GM23338 (cell line): ENCODE results near the gene CAMK1. TPM values are rescaled to one million over a fixed set of nuclear protein-coding genes. Genes with fewer than 3 reads are reported as not detected.

Source experiments
- ATAC-seq: fragments of 200-7000 bp; cut with Tn5 transposase; 3 replicates; pipeline ENCODE4 v1.9.1; 2020
- DNase-seq: peaks from one replicate; pipeline ENCODE4 v3.0.0-alpha.2; 2015; ENCODE audit warnings: low spot score
- H2AFZ ChIP-seq: fragments of 200-600 bp; sonication (generic); 2 replicates; pipeline ENCODE4 v1.8.0; 2016; ENCODE audit warnings: antibody characterized with exemption, mild to moderate bottlenecking, moderate library complexity
- H3F3A ChIP-seq: fragments of 200-600 bp; sonication (generic); replicated peaks from 2 replicates; pipeline ENCODE4 v1.8.0; 2017; ENCODE audit warnings: antibody characterized with exemption, mixed run types, low read depth
- H3K27ac ChIP-seq: fragments of 200-600 bp; sonication (generic); 2 replicates; pipeline ENCODE4 v1.6.1; 2016; ENCODE audit warnings: low read depth
- H3K27me3 ChIP-seq: fragments of 200-600 bp; sonication (generic); 2 replicates; pipeline ENCODE4 v1.8.0; 2016; ENCODE audit warnings: mild to moderate bottlenecking, mixed run types, moderate library complexity; ENCODE audit not compliant: insufficient read depth
- H3K36me3 ChIP-seq: fragments of 200-600 bp; sonication (generic); 2 replicates; pipeline ENCODE4 v1.8.0; 2016; ENCODE audit warnings: mild to moderate bottlenecking; ENCODE audit not compliant: insufficient read depth
- H3K4me1 ChIP-seq: fragments of 200-600 bp; sonication (generic); 2 replicates; pipeline ENCODE4 v1.8.0; 2016; ENCODE audit warnings: mild to moderate bottlenecking, moderate library complexity; ENCODE audit not compliant: insufficient read depth
- H3K4me2 ChIP-seq: fragments of 200-600 bp; sonication (generic); 2 replicates; pipeline ENCODE4 v1.7.1; 2017; ENCODE audit warnings: mixed run types
- H3K4me3 ChIP-seq: fragments of 200-600 bp; sonication (generic); 2 replicates; pipeline ENCODE4 v1.6.1; 2016; ENCODE audit warnings: mixed run types
- H3K79me2 ChIP-seq: fragments of 200-600 bp; sonication (generic); replicated peaks from 2 replicates; pipeline ENCODE4 v1.8.0; 2017; ENCODE audit warnings: mild to moderate bottlenecking; ENCODE audit not compliant: insufficient read depth
- H3K9me2 ChIP-seq: fragments of 200-600 bp; sonication (generic); 2 replicates; pipeline ENCODE4 v1.8.0; 2017; ENCODE audit not compliant: insufficient read depth
- H4K20me1 ChIP-seq: fragments of 200-600 bp; sonication (generic); replicated peaks from 2 replicates; pipeline ENCODE4 v1.8.0; 2017; ENCODE audit warnings: mild to moderate bottlenecking; ENCODE audit not compliant: insufficient read depth
- H3K27ac Mint-ChIP-seq: 2 replicates; pipeline ENCODE4 v1.8.0; 2020; ENCODE audit warnings: inconsistent platforms, mild to moderate bottlenecking, moderate library complexity, mixed read lengths
- H3K27me3 Mint-ChIP-seq: 3 replicates; pipeline ENCODE4 v1.8.0; 2022; ENCODE audit warnings: low read depth, mild to moderate bottlenecking, moderate library complexity, mixed read lengths, inconsistent platforms; ENCODE audit not compliant: insufficient read depth, poor library complexity
- H3K36me3 Mint-ChIP-seq: 3 replicates; pipeline ENCODE4 v1.8.0; 2021; ENCODE audit warnings: low read depth, mild to moderate bottlenecking, inconsistent platforms, moderate library complexity, mixed read lengths
- H3K4me1 Mint-ChIP-seq: 3 replicates; pipeline ENCODE4 v1.8.0; 2020; ENCODE audit warnings: mild to moderate bottlenecking, inconsistent platforms, mixed read lengths
- H3K4me3 Mint-ChIP-seq: 3 replicates; pipeline ENCODE4 v1.8.0; 2021; ENCODE audit warnings: moderate library complexity, mild to moderate bottlenecking, inconsistent platforms, mixed read lengths
- H3K9me3 Mint-ChIP-seq: 3 replicates; pipeline ENCODE4 v1.8.0; 2020; ENCODE audit warnings: moderate library complexity, mild to moderate bottlenecking, inconsistent platforms, mixed read lengths
- CREB1 ChIP-seq: fragments of 250-450 bp; sonication (Bioruptor Pico); IDR thresholded peaks from 2 replicates; pipeline ENCODE4 v1.5.0; 2020; ENCODE audit warnings: low read depth, mild to moderate bottlenecking, moderate library complexity
- CTCF ChIP-seq, 2 experiments: fragments of 200-600 bp in 1 of 2; sonication (generic) in 1 of 2; conservative IDR thresholded peaks; 2 replicates each; pipeline versions ENCODE4 v1.5.1 to v1.6.1; 2016 to 2017; ENCODE audit warnings: antibody characterized with exemption in 2 of 2, low read depth in 2 of 2, mild to moderate bottlenecking in 2 of 2, moderate library complexity in 1 of 2
- ETS1 ChIP-seq: IDR thresholded peaks from 2 replicates; pipeline ENCODE4 v1.6.1; 2016; ENCODE audit warnings: antibody characterized with exemption
- EZH2 ChIP-seq: fragments of 200-600 bp; sonication (generic); IDR thresholded peaks from one replicate; pipeline ENCODE4 v1.8.0; 2017; ENCODE audit warnings: antibody characterized with exemption, mild to moderate bottlenecking, low read depth; ENCODE audit not compliant: unreplicated experiment
- EZH2phosphoT487 ChIP-seq: fragments of 200-600 bp; sonication (generic); IDR thresholded peaks from one replicate; pipeline ENCODE4 v1.8.1; 2018; ENCODE audit warnings: antibody characterized with exemption; ENCODE audit not compliant: unreplicated experiment
- JUNB ChIP-seq: IDR thresholded peaks from one replicate; pipeline ENCODE4 v1.6.1; 2016; ENCODE audit warnings: antibody characterized with exemption; ENCODE audit not compliant: unreplicated experiment
- NANOG ChIP-seq: IDR thresholded peaks from 2 replicates; pipeline ENCODE4 v1.6.1; 2016; ENCODE audit warnings: antibody characterized with exemption, borderline replicate concordance
- POLR2AphosphoS5 ChIP-seq: IDR thresholded peaks from 2 replicates; pipeline ENCODE4 v1.6.1; 2016; ENCODE audit warnings: antibody characterized with exemption, low read depth
- REST ChIP-seq: IDR thresholded peaks from one replicate; pipeline ENCODE4 v1.6.1; 2018; ENCODE audit warnings: antibody characterized with exemption; ENCODE audit not compliant: unreplicated experiment
- STAT1 ChIP-seq: IDR thresholded peaks from one replicate; pipeline ENCODE4 v1.6.1; 2016; ENCODE audit warnings: antibody characterized with exemption; ENCODE audit not compliant: unreplicated experiment
- ZNF114 ChIP-seq: fragments of 250-450 bp; sonication (Bioruptor Pico); IDR thresholded peaks from 2 replicates; pipeline ENCODE4 v1.5.0; 2020; ENCODE audit warnings: mild to moderate bottlenecking, moderate library complexity
- ZNF331 ChIP-seq: fragments of 250-450 bp; sonication (Bioruptor Pico); IDR thresholded peaks from 2 replicates; pipeline ENCODE4 v1.5.0; 2020; ENCODE audit warnings: low read depth, mild to moderate bottlenecking, moderate library complexity
- ZNF462 ChIP-seq: fragments of 250-450 bp; sonication (Bioruptor Pico); IDR thresholded peaks from 2 replicates; pipeline ENCODE4 v1.5.0; 2020; ENCODE audit warnings: mild to moderate bottlenecking, moderate library complexity
- polyA plus RNA-seq: library from polyadenylated mRNA; unstranded; fragments of >200 nt; fragmentation: Nextera tagmentation; extraction: Ambion mirVana; gene quantifications from 2 replicates; pipeline ENCODE4 v1.2.1, GENCODE V29; 2016
- total RNA-seq: library from RNA; depleted of rRNA; stranded (reverse); fragments of >200 nt; shearing (Covaris generic); gene quantifications from 2 replicates; pipeline ENCODE4 v1.2.3, GENCODE V29; 2014

The CAMK1 gene
- total and polyA plus RNA-seq, 2 experiments from 2014 or later, result 4.4 TPM

- Histone ChIP-seq H3K4me2 (no peak overlapping the region), H3K4me1 (no peaks in the 10 kb centered on the region), H3K27me3 (0 out of 2 replicates have a peak, but pooled peaks cover 2% of the 10 kb centered on the region), H4K20me1 (no peaks in the 10 kb centered on the region; the same call in 1 of the 2 replicates), H3F3A (0 out of 2 replicates have a peak, but pooled peaks cover 2% of the 10 kb centered on the region), H3K79me2 (no peaks in the 10 kb centered on the region), H3K27ac (no peak overlapping the region), H2AFZ (no peak overlapping the region), H3K4me3 (no peak overlapping the region), H3K9me2 (no peaks in the 10 kb centered on the region), H3K36me3 (0 out of 2 replicates have a peak, but pooled peaks cover 6% of the 10 kb centered on the region)
- ATAC-seq, result no peak
- no peak overlapping the region for H3K4me3 Mint-ChIP-seq
- DNase-seq, result no peak
- no peak overlapping the region for H3K27ac Mint-ChIP-seq
- no peaks in the 10 kb centered on the region for H3K9me3 Mint-ChIP-seq
- no peaks in the 10 kb centered on the region for H3K4me1 Mint-ChIP-seq
- H3K27me3 Mint-ChIP-seq, result peaks cover 14% of the 10 kb centered on the region
- H3K36me3 Mint-ChIP-seq, result peaks cover 40% of the 10 kb centered on the region
- TF ChIP-seq CREB1 (CRISPR knock-in tag) (no peak), EZH2 (no peak), CTCF (conservative IDR thresholded peaks at IDR 0.05; ENCODE audit: low read depth in 2 of 2) (no peak), ZNF114 (CRISPR knock-in tag) (no peak), REST (no peak), EZH2phosphoT487 (no peak), STAT1 (no peak), NANOG (no peak), POLR2AphosphoS5 (no peak), ETS1 (no peak), ZNF462 (CRISPR knock-in tag) (no peak), JUNB (no peak), ZNF331 (CRISPR knock-in tag) (no peak)
Measured at GRCh38 chr3:9780458-9780812, 10.7 kb upstream of the CAMK1 start.
